ENCODE measurements around the gene BHLHE40.
A peak's percentile ranks its signal among the peaks of the same experiment; 100 is the strongest.

GRCh38 chr3:4977853-4978203, 1.4 kb upstream of the BHLHE40 start:
- TF ChIP-seq GATA2 (IDR thresholded peaks at IDR 0.05; ENCODE audit: insufficient read depth, insufficient read length, low read depth, low read length) (peak; percentile 0), POLR2A (IDR thresholded peaks at IDR 0.05; ENCODE audit: low read depth, low read length) (no peak), EZH2 (IDR thresholded peaks at IDR 0.05; ENCODE audit: borderline replicate concordance, low read depth, low read length, severe bottlenecking) (no peak), MYC (IDR thresholded peaks at IDR 0.05; ENCODE audit: low read depth, low read length) (no peak), CTCF (IDR thresholded peaks at IDR 0.05; ENCODE audit: extremely low read depth in 1 of 2, insufficient read depth in 1 of 2, low read depth in 1 of 2, low read length in 2 of 2) (no peak)
